ENCODE results near the gene STAB2. TPM values are rescaled to one million over a fixed set of nuclear protein-coding genes. Genes with fewer than 3 reads are reported as not detected.

Gene STAB2
- total and polyA plus RNA-seq, 2 of the 4 experiments (the other 2 are of a cell fraction): not detected

GRCh38 chr12:103734863-103735262 lies 147.8 kb downstream of the STAB2 start:
- Histone ChIP-seq H3K4ac (ENCODE audit: low read depth, low read length) (no peak overlapping the region), H2BK20ac (ENCODE audit: low read depth, low read length) (no peak overlapping the region), H3K4me1 (ENCODE audit: control insufficient read depth, insufficient read depth, low read length) (no peaks in the 10 kb centered on the region), H3K4me3 (ENCODE audit: insufficient read depth, low read depth, low read length) (no peak overlapping the region), H3K79me1 (ENCODE audit: low read depth in 1 of 2, low read length in 2 of 2) (no peaks in the 10 kb centered on the region), H2BK120ac (ENCODE audit: low read depth, low read length) (no peak overlapping the region), H2BK15ac (ENCODE audit: low read depth, low read length) (no peak overlapping the region), H2AK5ac (ENCODE audit: low read depth, low read length) (no peak overlapping the region), H3K27me3 (ENCODE audit: control insufficient read depth, insufficient read depth, low read length) (peaks cover 3% of the 10 kb centered on the region), H2AK9ac (replicated peaks; ENCODE audit: low read depth, low read length, poor library complexity) (no peak overlapping the region), H4K91ac (ENCODE audit: insufficient read depth, low read depth, low read length) (no peak overlapping the region), H3K56ac (ENCODE audit: extremely low read depth, insufficient read depth, low read length) (no peak overlapping the region), H3K14ac (replicated peaks; ENCODE audit: low read depth, low read length) (no peak overlapping the region), H4K8ac (ENCODE audit: low read depth in 2 of 2, low read length in 2 of 2) (no peak overlapping the region), H3K23ac (ENCODE audit: low read depth, low read length) (no peak overlapping the region), H3K9me1 (ENCODE audit: insufficient read depth, low read length) (no peaks in the 10 kb centered on the region), H2BK5ac (ENCODE audit: low read depth, low read length, poor library complexity, severe bottlenecking) (no peak overlapping the region), H4K5ac (ENCODE audit: low read depth, low read length) (no peak overlapping the region), H2AFZ (replicated peaks; ENCODE audit: low read length, poor library complexity) (no peak overlapping the region), H4K20me1 (ENCODE audit: insufficient read depth, low read length) (no peaks in the 10 kb centered on the region), H3K36me3 (ENCODE audit: control insufficient read depth, insufficient read depth, low read length) (no peaks in the 10 kb centered on the region), H3K27ac (ENCODE audit: insufficient read depth, low read length) (no peak overlapping the region), H3K18ac (ENCODE audit: low read depth, low read length) (no peak overlapping the region), H3K9me3 (ENCODE audit: control insufficient read depth, insufficient read depth, low read length) (no peaks in the 10 kb centered on the region; the same call in 1 of the 2 replicates), H3K4me2 (ENCODE audit: low read depth, low read length) (no peak overlapping the region), H3K9ac (ENCODE audit: low read depth, low read length) (no peak overlapping the region)
- ATAC-seq (ENCODE audit: low read depth) (no peak), DNase-seq (no peak)
- TF ChIP-seq MAZ (IDR thresholded peaks at IDR 0.05; ENCODE audit: borderline replicate concordance, low read depth, low read length): no peak
- no peak for TF ChIP-seq ELK1 (IDR thresholded peaks at IDR 0.05; ENCODE audit: borderline replicate concordance, low read depth, low read length)
- TF ChIP-seq MXI1 (IDR thresholded peaks at IDR 0.05; ENCODE audit: borderline replicate concordance, low read depth, low read length): no peak
- TF ChIP-seq POLR2A (IDR thresholded peaks at IDR 0.05; ENCODE audit: low read depth, low read length): no peak
- TF ChIP-seq SMC3 (IDR thresholded peaks at IDR 0.05; ENCODE audit: low read depth, low read length): no peak
- TF ChIP-seq BHLHE40 (IDR thresholded peaks at IDR 0.05; ENCODE audit: low read depth, low read length): no peak
- TF ChIP-seq, protein P1, sequence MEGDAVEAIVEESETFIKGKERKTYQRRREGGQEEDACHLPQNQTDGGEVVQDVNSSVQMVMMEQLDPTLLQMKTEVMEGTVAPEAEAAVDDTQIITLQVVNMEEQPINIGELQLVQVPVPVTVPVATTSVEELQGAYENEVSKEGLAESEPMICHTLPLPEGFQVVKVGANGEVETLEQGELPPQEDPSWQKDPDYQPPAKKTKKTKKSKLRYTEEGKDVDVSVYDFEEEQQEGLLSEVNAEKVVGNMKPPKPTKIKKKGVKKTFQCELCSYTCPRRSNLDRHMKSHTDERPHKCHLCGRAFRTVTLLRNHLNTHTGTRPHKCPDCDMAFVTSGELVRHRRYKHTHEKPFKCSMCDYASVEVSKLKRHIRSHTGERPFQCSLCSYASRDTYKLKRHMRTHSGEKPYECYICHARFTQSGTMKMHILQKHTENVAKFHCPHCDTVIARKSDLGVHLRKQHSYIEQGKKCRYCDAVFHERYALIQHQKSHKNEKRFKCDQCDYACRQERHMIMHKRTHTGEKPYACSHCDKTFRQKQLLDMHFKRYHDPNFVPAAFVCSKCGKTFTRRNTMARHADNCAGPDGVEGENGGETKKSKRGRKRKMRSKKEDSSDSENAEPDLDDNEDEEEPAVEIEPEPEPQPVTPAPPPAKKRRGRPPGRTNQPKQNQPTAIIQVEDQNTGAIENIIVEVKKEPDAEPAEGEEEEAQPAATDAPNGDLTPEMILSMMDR (conservative IDR thresholded peaks at IDR 0.05; ENCODE audit: low read depth, low read length): no peak
- no peak for TF ChIP-seq RAD21 (IDR thresholded peaks at IDR 0.05; ENCODE audit: low read length)
- TF ChIP-seq FOS (IDR thresholded peaks at IDR 0.05; ENCODE audit: low read depth, low read length): no peak
- TF ChIP-seq USF2 (IDR thresholded peaks at IDR 0.05; ENCODE audit: low read depth, low read length): no peak
- ChIA-PET POLR2A (ENCODE audit: unreplicated experiment) (no interaction called here), CTCF (no interaction called here)
- in situ Hi-C loops (cut with MboI; ENCODE audit: low sequenced_read_pairs): no loop called here
- intact Hi-C loops (cut with micrococcal nuclease): loop anchor here (5.0 kb wide), 1 partner anchor 922 kb away; no protein-coding TSS in a partner anchor
- BruUV-seq (replicated peaks): no TSS peak
- 22% methylated on average over 1 of the region's 2 CpGs; no CpG with 5 or more reads in 1 of the 2 experiments for WGBS, 2 experiments (ENCODE audit: extremely low coverage in 2 of 2, insufficient read length in 1 of 2)
- dilution Hi-C loops (cut with HindIII; ENCODE audit: low sequenced_read_pairs, unreplicated experiment): no loop called here
